GM23338 (cell line): ENCODE measurements around the gene LENEP. TPM values are rescaled to one million over a fixed set of nuclear protein-coding genes. Genes with fewer than 3 reads are reported as not detected.
A peak's percentile ranks its signal among the peaks of the same experiment; 100 is the strongest.

Source experiments
- ATAC-seq: fragments of 200-7000 bp; cut with Tn5 transposase; 3 replicates; pipeline ENCODE4 v1.9.1; 2020
- DNase-seq: peaks from one replicate; pipeline ENCODE4 v3.0.0-alpha.2; 2015; ENCODE audit warnings: low spot score
- H2AFZ ChIP-seq: fragments of 200-600 bp; sonication (generic); 2 replicates; pipeline ENCODE4 v1.8.0; 2016; ENCODE audit warnings: antibody characterized with exemption, mild to moderate bottlenecking, moderate library complexity
- H3F3A ChIP-seq: fragments of 200-600 bp; sonication (generic); replicated peaks from 2 replicates; pipeline ENCODE4 v1.8.0; 2017; ENCODE audit warnings: antibody characterized with exemption, mixed run types, low read depth
- H3K27ac ChIP-seq: fragments of 200-600 bp; sonication (generic); 2 replicates; pipeline ENCODE4 v1.6.1; 2016; ENCODE audit warnings: low read depth
- H3K27me3 ChIP-seq: fragments of 200-600 bp; sonication (generic); 2 replicates; pipeline ENCODE4 v1.8.0; 2016; ENCODE audit warnings: mild to moderate bottlenecking, mixed run types, moderate library complexity; ENCODE audit not compliant: insufficient read depth
- H3K36me3 ChIP-seq: fragments of 200-600 bp; sonication (generic); 2 replicates; pipeline ENCODE4 v1.8.0; 2016; ENCODE audit warnings: mild to moderate bottlenecking; ENCODE audit not compliant: insufficient read depth
- H3K4me1 ChIP-seq: fragments of 200-600 bp; sonication (generic); 2 replicates; pipeline ENCODE4 v1.8.0; 2016; ENCODE audit warnings: mild to moderate bottlenecking, moderate library complexity; ENCODE audit not compliant: insufficient read depth
- H3K4me2 ChIP-seq: fragments of 200-600 bp; sonication (generic); 2 replicates; pipeline ENCODE4 v1.7.1; 2017; ENCODE audit warnings: mixed run types
- H3K4me3 ChIP-seq: fragments of 200-600 bp; sonication (generic); 2 replicates; pipeline ENCODE4 v1.6.1; 2016; ENCODE audit warnings: mixed run types
- H3K79me2 ChIP-seq: fragments of 200-600 bp; sonication (generic); replicated peaks from 2 replicates; pipeline ENCODE4 v1.8.0; 2017; ENCODE audit warnings: mild to moderate bottlenecking; ENCODE audit not compliant: insufficient read depth
- H3K9me2 ChIP-seq: fragments of 200-600 bp; sonication (generic); 2 replicates; pipeline ENCODE4 v1.8.0; 2017; ENCODE audit not compliant: insufficient read depth
- H4K20me1 ChIP-seq: fragments of 200-600 bp; sonication (generic); replicated peaks from 2 replicates; pipeline ENCODE4 v1.8.0; 2017; ENCODE audit warnings: mild to moderate bottlenecking; ENCODE audit not compliant: insufficient read depth
- H3K27ac Mint-ChIP-seq: 2 replicates; pipeline ENCODE4 v1.8.0; 2020; ENCODE audit warnings: inconsistent platforms, mild to moderate bottlenecking, moderate library complexity, mixed read lengths
- H3K27me3 Mint-ChIP-seq: 3 replicates; pipeline ENCODE4 v1.8.0; 2022; ENCODE audit warnings: low read depth, mild to moderate bottlenecking, moderate library complexity, mixed read lengths, inconsistent platforms; ENCODE audit not compliant: insufficient read depth, poor library complexity
- H3K36me3 Mint-ChIP-seq: 3 replicates; pipeline ENCODE4 v1.8.0; 2021; ENCODE audit warnings: low read depth, mild to moderate bottlenecking, inconsistent platforms, moderate library complexity, mixed read lengths
- H3K4me1 Mint-ChIP-seq: 3 replicates; pipeline ENCODE4 v1.8.0; 2020; ENCODE audit warnings: mild to moderate bottlenecking, inconsistent platforms, mixed read lengths
- H3K4me3 Mint-ChIP-seq: 3 replicates; pipeline ENCODE4 v1.8.0; 2021; ENCODE audit warnings: moderate library complexity, mild to moderate bottlenecking, inconsistent platforms, mixed read lengths
- H3K9me3 Mint-ChIP-seq: 3 replicates; pipeline ENCODE4 v1.8.0; 2020; ENCODE audit warnings: moderate library complexity, mild to moderate bottlenecking, inconsistent platforms, mixed read lengths
- CTCF ChIP-seq, 2 experiments: fragments of 200-600 bp in 1 of 2; sonication (generic) in 1 of 2; conservative IDR thresholded peaks; 2 replicates each; pipeline versions ENCODE4 v1.5.1 to v1.6.1; 2016 to 2017; ENCODE audit warnings: antibody characterized with exemption in 2 of 2, low read depth in 2 of 2, mild to moderate bottlenecking in 2 of 2, moderate library complexity in 1 of 2
- EZH2 ChIP-seq: fragments of 200-600 bp; sonication (generic); IDR thresholded peaks from one replicate; pipeline ENCODE4 v1.8.0; 2017; ENCODE audit warnings: antibody characterized with exemption, mild to moderate bottlenecking, low read depth; ENCODE audit not compliant: unreplicated experiment
- EZH2phosphoT487 ChIP-seq: fragments of 200-600 bp; sonication (generic); IDR thresholded peaks from one replicate; pipeline ENCODE4 v1.8.1; 2018; ENCODE audit warnings: antibody characterized with exemption; ENCODE audit not compliant: unreplicated experiment
- NANOG ChIP-seq: IDR thresholded peaks from 2 replicates; pipeline ENCODE4 v1.6.1; 2016; ENCODE audit warnings: antibody characterized with exemption, borderline replicate concordance
- ZNF114 ChIP-seq: fragments of 250-450 bp; sonication (Bioruptor Pico); IDR thresholded peaks from 2 replicates; pipeline ENCODE4 v1.5.0; 2020; ENCODE audit warnings: mild to moderate bottlenecking, moderate library complexity
- ZNF462 ChIP-seq: fragments of 250-450 bp; sonication (Bioruptor Pico); IDR thresholded peaks from 2 replicates; pipeline ENCODE4 v1.5.0; 2020; ENCODE audit warnings: mild to moderate bottlenecking, moderate library complexity
- polyA plus RNA-seq: library from polyadenylated mRNA; unstranded; fragments of >200 nt; fragmentation: Nextera tagmentation; extraction: Ambion mirVana; gene quantifications from 2 replicates; pipeline ENCODE4 v1.2.1, GENCODE V29; 2016
- total RNA-seq: library from RNA; depleted of rRNA; stranded (reverse); fragments of >200 nt; shearing (Covaris generic); gene quantifications from 2 replicates; pipeline ENCODE4 v1.2.3, GENCODE V29; 2014

Gene LENEP
- total and polyA plus RNA-seq, 2 experiments from 2014 or later = 1.6 TPM; not detected in 1

DNA sequence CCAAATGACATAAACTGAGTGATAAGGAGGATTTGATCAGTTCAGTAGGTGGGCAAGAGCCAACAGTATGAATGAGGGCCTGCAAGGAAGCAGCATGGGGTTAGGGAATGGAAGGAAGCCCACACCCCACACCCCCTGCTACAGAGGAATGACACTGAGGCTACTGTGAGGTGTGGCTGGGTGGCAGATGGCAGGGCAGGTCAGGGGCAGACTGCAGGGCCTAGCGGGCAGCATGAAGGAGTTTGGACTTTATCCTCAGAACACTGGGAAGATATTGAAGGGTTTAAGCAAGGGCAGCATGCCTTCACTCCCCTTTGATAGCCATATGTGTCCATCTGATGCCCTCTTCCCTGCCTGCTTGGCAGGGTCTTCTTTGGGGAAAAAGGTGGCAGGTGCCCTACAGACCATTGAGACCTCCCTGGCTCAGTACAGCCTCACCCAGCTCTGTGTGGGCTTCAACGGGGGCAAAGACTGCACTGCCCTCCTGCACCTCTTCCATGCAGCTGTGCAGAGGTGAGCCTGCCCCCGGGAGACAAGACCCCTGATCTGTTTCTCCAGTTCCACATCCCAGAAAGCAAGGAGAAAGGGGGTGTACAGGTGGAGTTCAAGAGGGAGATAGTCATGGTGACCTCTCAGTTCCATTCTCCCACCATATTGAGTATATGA lies 4.1 kb upstream of the LENEP start (continued):
- TF ChIP-seq ZNF462 (CRISPR knock-in tag) (no peak), ZNF114 (no peak), EZH2phosphoT487 (no peak), EZH2 (no peak)

- Mint-ChIP-seq H3K27ac (no peak overlapping the region), H3K36me3 (peaks cover 54% of the 10 kb centered on the region), H3K27me3 (peaks cover 17% of the 10 kb centered on the region), H3K4me3 (no peak overlapping the region), H3K9me3 (no peaks in the 10 kb centered on the region; the same call in 2 of the 3 replicates), H3K4me1 (peaks cover 21% of the 10 kb centered on the region)
- peaks cover 16% of the 10 kb centered on the region; the same call in 1 of the 2 replicates for H4K20me1 ChIP-seq
- H3K4me1 ChIP-seq = no peaks in the 10 kb centered on the region
- H3K4me3 ChIP-seq = no peak overlapping the region
- H3K27ac ChIP-seq = no peak overlapping the region
- no peak overlapping the region for H3K4me2 ChIP-seq
- H3K9me2 ChIP-seq = no peaks in the 10 kb centered on the region
- DNase-seq = no peak
- H3K79me2 ChIP-seq = peaks cover 31% of the 10 kb centered on the region
- peaks cover 19% of the 10 kb centered on the region; the same call in 1 of the 2 replicates for H3F3A ChIP-seq
- no peak for ATAC-seq
- H2AFZ ChIP-seq = no peak overlapping the region
- peaks cover 9% of the 10 kb centered on the region; the same call in 1 of the 2 replicates for H3K36me3 ChIP-seq
- TF ChIP-seq ZNF114 (no peak), NANOG (no peak), CTCF (conservative IDR thresholded peaks at IDR 0.05; ENCODE audit: low read depth in 2 of 2) (0 out of 4 replicates have a peak, but pooled peaks of 1 of the 2 experiments have one; percentile 4)
- H3K27me3 ChIP-seq = no peaks in the 10 kb centered on the region
These were observed 3.1 kb upstream of the LENEP start for GRCh38 chr1:154990276-154990675.
